Stomach (tissue), 4 donors: ENCODE results near the gene B4GALT4.

Source experiments
- CTCF ChIP-seq, 7 experiments: fragments of 450-650 bp in 4 of 7; fragments of 200-600 bp in 3 of 7; sonication (generic) in 3 of 7; IDR thresholded peaks; one replicate each; pipeline ENCODE4 v1.5.1; 2016 to 2019; ENCODE audit warnings: antibody characterized with exemption in 7 of 7, control low read depth in 2 of 7, mild to moderate bottlenecking in 1 of 7
- EP300 ChIP-seq: sonication (generic); formaldehyde crosslinking; IDR thresholded peaks from one replicate; pipeline ENCODE4 v1.6.1; 2017; ENCODE audit warnings: antibody characterized with exemption
- POLR2A ChIP-seq, 4 donors: fragments of 450-650 bp; IDR thresholded peaks; one replicate each; pipeline ENCODE4 v1.6.1; 2016; ENCODE audit warnings: antibody characterized with exemption in 4 of 4, control low read depth in 2 of 4, mild to moderate bottlenecking in 1 of 4, moderate library complexity in 1 of 4

GRCh38 chr3:119243712-119244111 lies 3.0 kb upstream of the B4GALT4 start:
- TF ChIP-seq EP300 = no peak
- TF ChIP-seq CTCF (IDR thresholded peaks at IDR 0.05) = no peak
- no peak for TF ChIP-seq POLR2A (IDR thresholded peaks at IDR 0.05)
